ENCODE data around the gene HES4.
"Not testable (repeated sequence)": the region's sequence is repeated elsewhere in the genome, so short reads cannot be mapped to it uniquely, and the experiment has no call there.

The HES4 gene

GRCh38 chr1:1033731-1034438, 34.0 kb upstream of the HES4 start:
- no peak for DNase-seq (ENCODE audit: low read depth in 1 of 2, low spot score in 1 of 2)

- DNase-seq (ENCODE audit: low read depth in 1 of 2, low spot score in 1 of 2), result peak; percentile 81 to 90
Measured at GRCh38 chr1:1033009-1033587, 33.2 kb upstream of the HES4 start.

- DNase-seq (ENCODE audit: low read depth in 1 of 2, low spot score in 1 of 2), result no peak
Measured at GRCh38 chr1:1032424-1032823, 32.5 kb upstream of the HES4 start.

- no peak for DNase-seq (ENCODE audit: low read depth in 1 of 2, low spot score in 1 of 2)
Measured at GRCh38 chr1:1031659-1032235, 31.9 kb upstream of the HES4 start.

- not testable (repeated sequence) for DNase-seq (ENCODE audit: low read depth in 1 of 2, low spot score in 1 of 2)
Measured at GRCh38 chr1:1030867-1031658, 31.2 kb upstream of the HES4 start.

GRCh38 chr1:1027791-1028190, 27.9 kb upstream of the HES4 start:
- no peak for DNase-seq (ENCODE audit: low read depth in 1 of 2, low spot score in 1 of 2)

GRCh38 chr1:1026599-1027413, 26.9 kb upstream of the HES4 start:
- DNase-seq (ENCODE audit: low read depth in 1 of 2, low spot score in 1 of 2), result no peak

- DNase-seq (ENCODE audit: low read depth in 1 of 2, low spot score in 1 of 2), result no peak
Measured at GRCh38 chr1:1025730-1026129, 25.8 kb upstream of the HES4 start.

- no peak for DNase-seq (ENCODE audit: low read depth in 1 of 2, low spot score in 1 of 2)
Measured at GRCh38 chr1:1024771-1025699, 25.1 kb upstream of the HES4 start.

- no peak for DNase-seq (ENCODE audit: low read depth in 1 of 2, low spot score in 1 of 2)
Measured at GRCh38 chr1:1024149-1024770, 24.4 kb upstream of the HES4 start.

GRCh38 chr1:1023700-1024099, 23.8 kb upstream of the HES4 start:
- DNase-seq (ENCODE audit: low read depth in 1 of 2, low spot score in 1 of 2), result no peak

GRCh38 chr1:1022302-1023009, 22.6 kb upstream of the HES4 start:
- no peak for DNase-seq (ENCODE audit: low read depth in 1 of 2, low spot score in 1 of 2)

- DNase-seq (ENCODE audit: low read depth in 1 of 2, low spot score in 1 of 2), result no peak
Measured at GRCh38 chr1:1021920-1022259, 22.0 kb upstream of the HES4 start.

GRCh38 chr1:1021010-1021919, 21.4 kb upstream of the HES4 start:
- DNase-seq (ENCODE audit: low read depth in 1 of 2, low spot score in 1 of 2), result no peak

GRCh38 chr1:1020415-1021009, 20.6 kb upstream of the HES4 start:
- DNase-seq (ENCODE audit: low read depth in 1 of 2, low spot score in 1 of 2), result no peak

- DNase-seq (ENCODE audit: low read depth in 1 of 2, low spot score in 1 of 2), result no peak
Measured at GRCh38 chr1:1020000-1020404, 20.1 kb upstream of the HES4 start, which contains the start of gene AGRN. TSS of gene AGRN (plus strand) at chr1:1020120. CDS start at chr1:1020173, 53 bp downstream.

Data from activated CD4-positive, alpha-beta T cell treated with anti-CD3 and anti-CD28 coated beads, Interleukin-2, amount 50 U/mL, for 24 hours (primary cell).